Rectal smooth muscle tissue (tissue), 1 donor: ENCODE data around the gene ELOB.
A peak's percentile ranks its signal among the peaks of the same experiment; 100 is the strongest.

Source experiments
- H3K27ac ChIP-seq: one replicate; pipeline ENCODE4 v1.7.0; 2013; ENCODE audit warnings: low read depth, low read length, inconsistent platforms
- H3K27me3 ChIP-seq: one replicate; pipeline ENCODE4 v1.7.0; 2013; ENCODE audit warnings: low read length; ENCODE audit not compliant: control insufficient read depth, insufficient read depth
- H3K36me3 ChIP-seq: one replicate; pipeline ENCODE4 v1.7.0; 2013; ENCODE audit warnings: low read length; ENCODE audit not compliant: control insufficient read depth, insufficient read depth
- H3K4me1 ChIP-seq: one replicate; pipeline ENCODE4 v1.7.0; 2013; ENCODE audit warnings: low read length; ENCODE audit not compliant: control insufficient read depth, insufficient read depth
- H3K4me3 ChIP-seq: one replicate; pipeline ENCODE4 v1.7.0; 2013; ENCODE audit warnings: low read length
- H3K9ac ChIP-seq: one replicate; pipeline ENCODE4 v1.7.0; 2013; ENCODE audit warnings: low read length

The ELOB gene

DNA sequence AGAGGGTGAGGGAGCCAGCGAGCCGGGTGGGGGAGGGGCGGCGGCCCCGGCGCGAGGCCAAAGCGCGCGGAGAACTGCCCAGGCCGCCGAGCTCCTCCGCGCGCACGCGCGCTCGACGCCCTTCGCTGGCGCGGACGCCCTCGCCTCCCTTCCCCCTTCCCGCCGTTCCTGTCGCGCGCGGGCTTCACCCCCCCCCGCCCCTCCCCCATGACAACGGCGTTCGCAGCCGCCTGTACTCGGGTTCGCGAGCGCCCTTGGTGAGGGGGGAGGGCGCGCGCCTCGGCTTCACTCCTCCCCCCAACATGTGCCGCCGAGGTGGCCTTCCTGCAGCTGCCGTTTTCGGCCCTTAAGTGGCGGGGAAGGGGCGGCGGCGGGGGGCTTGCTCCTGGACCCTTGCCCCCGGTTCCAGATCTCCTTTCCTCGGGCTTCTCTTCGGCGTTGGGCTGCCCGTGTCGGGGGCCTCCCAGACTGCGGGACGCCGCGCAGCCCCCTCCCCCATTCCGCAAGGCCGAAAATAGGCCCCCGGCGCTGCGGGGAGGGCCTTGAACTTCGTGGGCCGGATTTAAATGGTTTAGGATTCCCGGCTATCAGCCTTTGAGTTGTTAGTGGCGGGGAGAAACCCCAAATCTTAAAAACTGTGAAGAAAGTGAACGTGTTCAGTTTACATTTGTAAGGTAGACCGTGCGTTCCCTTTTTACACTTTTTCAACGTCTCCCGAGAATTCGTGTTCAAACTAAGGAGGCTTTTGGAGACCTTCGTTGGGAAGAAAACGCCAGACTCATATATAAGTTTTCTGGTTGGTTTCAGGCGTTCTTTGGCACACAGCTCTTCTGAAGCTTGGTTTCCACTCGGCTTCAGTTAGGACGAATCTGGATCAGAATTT lies 24.0 kb downstream of the ELOB start:
- peak overlapping the region; percentile 98 for H3K9ac ChIP-seq
- peak overlapping the region; percentile 100 for H3K27ac ChIP-seq
- peak overlapping the region; percentile 98 for H3K4me3 ChIP-seq
- peaks cover 24% of the 10 kb centered on the region for H3K4me1 ChIP-seq
- H3K36me3 ChIP-seq: peaks cover 15% of the 10 kb centered on the region
- H3K27me3 ChIP-seq: no peaks in the 10 kb centered on the region

DNA sequence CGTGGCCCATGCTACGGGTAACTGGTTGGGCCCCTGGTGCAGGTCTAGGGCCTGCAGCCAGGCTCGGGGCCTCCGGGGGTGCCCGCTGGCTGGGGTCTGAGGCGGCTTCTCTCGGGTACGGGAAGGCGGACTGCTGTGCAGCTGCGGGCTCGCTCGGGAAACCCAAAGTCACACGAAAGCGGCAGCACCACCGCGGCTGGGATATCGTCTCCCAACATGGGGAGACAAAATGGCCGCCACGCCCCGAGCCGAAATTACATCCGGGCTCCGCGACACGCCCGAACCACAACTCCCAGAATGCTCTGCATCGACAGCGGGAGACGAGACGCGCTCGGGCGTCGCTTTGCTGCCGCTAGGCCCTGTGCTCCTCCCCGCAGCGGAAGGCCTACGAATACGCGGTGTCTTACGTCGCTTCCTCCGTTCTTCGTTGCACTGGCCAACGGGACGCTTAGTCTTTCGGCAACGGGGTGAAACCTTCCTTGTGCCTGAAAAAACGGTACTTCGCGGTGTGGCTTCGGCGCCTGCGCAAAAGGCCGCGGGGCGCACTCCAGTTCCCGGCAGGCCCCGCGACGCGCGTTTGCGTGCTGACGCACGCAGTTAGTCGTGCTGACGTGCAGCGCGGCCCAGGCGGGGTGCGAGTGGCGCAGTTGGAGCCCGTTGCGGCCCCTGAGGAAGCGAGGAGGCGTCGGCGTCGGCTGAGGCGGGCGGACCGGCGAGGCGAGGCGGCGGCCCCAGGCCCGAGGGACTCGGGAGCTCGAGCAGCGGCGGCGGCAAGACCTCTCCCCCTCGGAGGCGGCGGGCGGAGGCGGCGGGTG lies 24.8 kb downstream of the ELOB start, which contains the start of gene SRRM2:
Gene SRRM2, plus strand, starts transcription at position 604 of the 815 bp plus-strand sequence. CDS start 3,727 bp downstream, outside the sequence.
- H3K4me3 ChIP-seq: peak within 1 kb of the TSS; percentile 98
- H3K36me3 ChIP-seq: peaks cover 8% of the 10 kb centered on the region
- peaks cover 24% of the 10 kb centered on the region for H3K4me1 ChIP-seq
- peak within 1 kb of the TSS; percentile 98 for H3K9ac ChIP-seq
- H3K27ac ChIP-seq: peak within 1 kb of the TSS; percentile 100
- H3K27me3 ChIP-seq: no peaks in the 10 kb centered on the region

DNA sequence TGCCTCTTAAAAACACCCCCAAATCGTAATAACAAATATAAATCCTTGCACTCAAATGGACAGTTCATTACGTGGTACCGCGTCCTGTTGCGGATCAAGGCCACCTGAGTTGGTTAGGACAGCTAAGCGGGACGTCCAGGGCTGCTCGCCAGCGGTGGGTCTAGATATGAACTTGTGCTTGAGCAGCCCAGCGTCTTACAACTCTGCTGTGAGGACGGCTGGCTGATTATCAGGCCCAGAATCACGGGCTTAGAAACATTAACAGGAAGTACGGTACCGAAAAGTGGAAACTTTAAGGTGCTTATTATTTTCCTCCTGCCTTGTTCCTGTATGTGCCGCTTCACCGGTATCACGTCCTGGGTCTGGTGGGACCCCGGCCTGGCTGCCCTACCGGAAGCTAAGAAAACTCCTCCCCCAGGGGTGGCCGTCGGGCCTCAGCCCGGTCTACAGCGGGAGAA lies 25.5 kb downstream of the ELOB start:
- Histone ChIP-seq H3K4me1 (peaks cover 19% of the 10 kb centered on the region), H3K9ac (no peak overlapping the region), H3K27me3 (no peaks in the 10 kb centered on the region), H3K27ac (peak overlapping the region; percentile 100), H3K4me3 (peak overlapping the region; percentile 98), H3K36me3 (peaks cover 2% of the 10 kb centered on the region)

DNA sequence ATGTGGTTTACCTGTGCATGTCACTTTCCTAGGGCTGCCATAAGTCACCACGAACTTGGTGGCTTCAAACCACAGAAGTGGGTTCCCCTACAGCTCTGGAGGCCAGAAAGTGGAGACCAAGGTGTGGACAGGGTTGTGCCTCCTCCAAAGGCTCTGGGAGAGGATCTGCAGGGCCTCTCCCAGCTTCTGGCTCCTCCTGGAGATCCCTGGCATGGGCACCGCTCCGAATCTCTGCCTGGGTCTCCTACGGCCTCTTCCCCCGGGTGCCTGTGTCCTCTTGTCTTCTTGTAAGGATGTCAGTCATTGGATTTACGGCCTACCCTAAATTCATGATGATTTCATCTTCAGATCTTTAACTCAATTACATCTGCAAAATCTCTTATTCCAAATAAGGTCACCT lies 27.1 kb downstream of the ELOB start:
- H3K36me3 ChIP-seq: no peaks in the 10 kb centered on the region
- H3K9ac ChIP-seq: no peak overlapping the region
- peaks cover 2% of the 10 kb centered on the region for H3K27me3 ChIP-seq
- H3K4me3 ChIP-seq: no peak overlapping the region
- peaks cover 10% of the 10 kb centered on the region for H3K4me1 ChIP-seq
- no peak overlapping the region for H3K27ac ChIP-seq

DNA sequence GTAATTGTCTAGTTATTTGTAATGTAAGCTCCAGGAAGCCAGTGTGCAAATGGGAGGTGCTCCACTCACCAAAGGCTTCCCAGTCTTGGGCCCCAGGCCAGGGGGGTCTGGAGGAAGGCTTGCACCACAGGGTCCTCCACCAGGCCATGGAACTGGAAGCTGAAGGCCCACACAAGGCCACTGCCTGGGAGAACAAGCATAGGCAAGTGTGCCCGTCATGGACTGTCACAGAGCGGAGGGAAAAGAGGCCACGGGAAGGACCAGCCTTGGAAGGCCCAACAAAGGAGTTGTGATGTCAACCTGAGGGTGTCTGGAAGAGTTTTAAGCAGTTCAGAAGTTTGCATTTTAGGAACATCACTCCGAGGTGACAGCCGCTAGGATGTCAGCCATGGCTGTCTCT lies 27.6 kb downstream of the ELOB start:
- H3K4me3 ChIP-seq: no peak overlapping the region
- H3K27me3 ChIP-seq: peaks cover 2% of the 10 kb centered on the region
- no peak overlapping the region for H3K27ac ChIP-seq
- no peaks in the 10 kb centered on the region for H3K36me3 ChIP-seq
- no peak overlapping the region for H3K9ac ChIP-seq
- peaks cover 6% of the 10 kb centered on the region for H3K4me1 ChIP-seq

DNA sequence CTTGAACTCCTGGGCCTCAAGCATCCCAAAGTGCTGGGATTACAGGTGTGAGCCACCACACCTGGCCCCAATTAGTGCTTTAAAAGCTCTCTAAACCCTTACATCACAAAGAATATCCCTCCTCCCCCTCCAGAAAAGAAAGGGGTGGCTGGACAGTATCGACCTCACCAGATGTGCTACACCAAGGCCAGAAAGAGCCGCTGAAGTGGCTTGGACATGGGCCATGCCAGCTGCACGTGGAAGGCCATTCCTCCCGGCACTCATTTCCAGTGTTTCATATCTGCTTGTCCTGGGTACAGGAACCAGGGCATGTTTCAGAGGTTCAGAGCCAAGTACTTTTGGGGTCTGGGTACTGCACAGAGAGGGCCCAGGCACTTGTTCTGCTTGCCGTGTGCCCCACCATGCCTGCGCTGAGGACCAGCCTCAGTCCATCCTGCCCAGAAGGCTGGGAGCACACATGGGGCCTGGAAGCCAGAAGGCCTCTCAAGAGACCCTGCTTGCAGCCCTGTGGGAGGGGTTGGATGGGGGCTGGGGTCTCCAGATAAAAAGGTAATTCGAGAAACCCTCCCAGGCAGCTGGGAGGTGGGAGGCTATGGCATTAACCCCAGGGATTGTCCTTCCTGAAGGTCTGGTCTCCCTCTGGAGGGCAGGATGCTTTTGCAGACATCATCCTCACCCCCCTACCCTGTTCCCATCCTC lies 28.2 kb downstream of the ELOB start:
- no peak overlapping the region for H3K4me3 ChIP-seq
- H3K36me3 ChIP-seq: no peaks in the 10 kb centered on the region
- H3K27me3 ChIP-seq: peaks cover 2% of the 10 kb centered on the region
- peaks cover 5% of the 10 kb centered on the region for H3K4me1 ChIP-seq
- H3K27ac ChIP-seq: no peak overlapping the region
- no peak overlapping the region for H3K9ac ChIP-seq

DNA sequence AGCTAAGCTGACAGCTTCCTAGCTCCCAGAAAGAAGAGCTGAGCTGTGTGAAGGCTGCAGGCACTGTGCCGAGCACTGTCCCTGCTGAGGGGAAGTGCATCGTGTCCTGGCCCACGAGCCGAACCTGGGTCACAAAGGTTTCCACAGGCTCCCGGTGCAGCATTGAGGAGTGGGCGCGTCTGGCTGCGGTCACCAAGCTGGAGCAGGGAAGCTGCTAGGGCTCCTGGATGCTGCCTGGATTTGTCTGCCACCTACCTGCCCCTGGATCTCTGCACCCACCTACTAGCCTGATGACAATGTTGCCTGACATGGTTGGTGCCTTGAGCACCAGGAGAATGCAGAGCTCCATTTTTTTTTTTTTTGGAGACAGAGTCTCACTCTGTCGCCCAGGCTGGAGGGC lies 31.1 kb downstream of the ELOB start:
- no peaks in the 10 kb centered on the region for H3K36me3 ChIP-seq
- H3K27ac ChIP-seq: no peak overlapping the region

DNA sequence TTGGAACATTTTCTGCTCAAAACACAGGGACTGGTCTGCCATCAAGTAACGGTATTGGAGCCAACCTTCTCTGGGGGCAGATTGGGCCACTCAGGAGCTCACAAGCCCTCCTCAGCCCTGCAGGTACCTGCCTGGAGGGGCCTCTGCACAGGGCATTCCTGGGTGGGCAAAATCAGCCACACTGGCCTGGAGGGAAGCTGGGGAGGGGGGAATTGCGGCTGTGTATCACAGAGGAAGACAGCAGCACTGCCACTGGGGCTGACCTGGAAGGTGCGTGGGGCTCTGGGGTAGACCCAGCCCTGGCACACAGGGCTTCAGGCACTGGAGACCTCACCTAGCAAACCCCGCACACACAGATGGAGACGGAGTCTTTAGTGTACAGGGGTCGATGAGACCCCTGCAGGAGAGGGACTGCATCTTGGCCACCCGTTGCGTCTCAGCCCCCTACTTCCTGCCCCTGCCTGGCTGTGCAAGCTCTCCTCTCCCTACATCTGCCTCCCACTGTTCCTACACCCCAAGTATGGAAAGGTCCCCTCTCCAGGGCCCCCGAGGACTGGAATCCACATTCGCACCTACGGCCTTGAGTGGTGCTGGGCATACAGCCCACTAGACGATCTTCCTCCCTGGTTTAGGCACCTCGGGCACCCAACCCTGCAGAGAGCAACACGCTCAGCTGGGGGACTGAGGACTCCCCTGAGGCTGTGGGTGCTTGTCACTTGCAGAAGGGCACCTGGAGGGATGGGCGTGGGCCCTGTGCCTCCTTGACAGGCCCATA lies 31.8 kb downstream of the ELOB start:
- H3K27me3 ChIP-seq: peaks cover 4% of the 10 kb centered on the region
- no peaks in the 10 kb centered on the region for H3K4me1 ChIP-seq
- no peak overlapping the region for H3K27ac ChIP-seq
- no peak overlapping the region for H3K4me3 ChIP-seq
- no peaks in the 10 kb centered on the region for H3K36me3 ChIP-seq
- no peak overlapping the region for H3K9ac ChIP-seq

More for the DNA sequence above, 31.1 kb downstream of the ELOB start:
- Histone ChIP-seq H3K4me3 (no peak overlapping the region), H3K4me1 (no peaks in the 10 kb centered on the region), H3K27me3 (peaks cover 2% of the 10 kb centered on the region), H3K9ac (no peak overlapping the region)

DNA sequence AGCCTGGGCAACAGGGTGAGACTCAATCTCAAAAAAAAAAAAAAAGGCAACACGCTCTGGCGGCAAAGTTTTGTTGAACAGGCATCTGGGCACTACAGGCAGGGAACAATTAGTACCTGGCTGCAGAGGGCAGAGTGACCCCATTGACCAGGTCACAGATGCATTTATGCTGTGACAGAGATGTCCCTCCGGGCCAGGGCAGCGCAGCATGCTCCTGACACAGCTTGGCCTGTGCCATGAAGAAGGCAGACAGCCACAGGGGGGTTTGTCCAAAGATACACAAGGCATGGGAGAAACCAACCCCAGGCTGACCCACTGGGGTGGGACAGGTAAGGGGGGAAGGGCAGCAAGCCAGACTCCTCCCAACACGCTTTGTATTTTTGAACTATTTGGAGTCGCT lies 32.4 kb downstream of the ELOB start:
- no peaks in the 10 kb centered on the region for H3K4me1 ChIP-seq
- H3K36me3 ChIP-seq: no peaks in the 10 kb centered on the region

DNA sequence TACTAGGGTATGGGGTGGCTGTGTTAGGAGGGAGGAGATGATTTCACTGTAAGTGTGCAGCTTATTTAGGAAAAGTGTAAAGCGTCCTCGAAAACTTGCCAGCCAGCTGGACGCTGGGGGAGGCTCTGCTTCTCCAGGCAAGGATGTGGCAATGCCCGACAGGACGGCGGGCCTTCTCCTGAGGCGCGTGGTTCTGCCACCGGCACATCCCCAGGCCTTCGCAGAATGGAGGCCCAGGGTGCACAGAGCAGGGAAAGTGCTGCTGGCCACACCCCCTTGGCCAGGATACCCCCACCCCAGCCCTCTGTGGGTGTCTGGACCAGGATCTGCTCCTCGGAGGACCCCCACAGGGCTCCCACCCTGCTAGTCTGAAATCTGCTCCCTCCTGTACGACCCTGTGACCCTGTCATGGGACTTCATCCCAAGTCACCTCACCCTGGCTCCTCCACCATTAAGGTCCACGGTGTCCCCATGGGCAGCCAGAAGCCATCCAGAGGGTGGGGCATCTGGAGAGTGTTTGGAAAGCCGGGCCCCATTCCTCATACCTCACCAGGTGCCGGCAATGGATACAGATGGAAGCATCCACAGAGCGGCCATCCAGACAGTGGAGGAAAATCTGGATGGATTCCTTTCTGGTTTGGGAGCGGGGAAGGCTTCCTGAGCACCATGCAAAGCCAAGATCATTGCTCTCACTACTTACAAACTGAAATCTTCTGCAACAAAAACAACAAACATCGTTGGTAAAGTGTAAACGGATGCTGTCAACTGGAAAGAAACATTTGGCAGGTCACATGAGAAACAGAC lies 33.9 kb downstream of the ELOB start:
- H3K9ac ChIP-seq: no peak overlapping the region
- H3K36me3 ChIP-seq: no peaks in the 10 kb centered on the region
- no peak overlapping the region for H3K4me3 ChIP-seq
- peaks cover 12% of the 10 kb centered on the region for H3K27me3 ChIP-seq
- H3K4me1 ChIP-seq: no peaks in the 10 kb centered on the region
- H3K27ac ChIP-seq: no peak overlapping the region

More for the DNA sequence above, 32.4 kb downstream of the ELOB start:
- Histone ChIP-seq H3K9ac (no peak overlapping the region), H3K4me3 (no peak overlapping the region), H3K27ac (no peak overlapping the region), H3K27me3 (peaks cover 7% of the 10 kb centered on the region)
